ENCODE results near the gene MACROD2.
"Not testable (repeated sequence)": the region's sequence is repeated elsewhere in the genome, so short reads cannot be mapped to it uniquely, and the experiment has no call there.

Gene MACROD2

GRCh38 chr20:14915356-14915755 lies 920.0 kb downstream of the MACROD2 start:
- no peak for DNase-seq (ENCODE audit: low spot score)

- no peak for DNase-seq (ENCODE audit: low spot score)
Observed at GRCh38 chr20:14916360-14916920, 921.1 kb downstream of the MACROD2 start.

GRCh38 chr20:14918281-14918680 lies 923.0 kb downstream of the MACROD2 start:
- DNase-seq (ENCODE audit: low spot score): no peak

- DNase-seq (ENCODE audit: low spot score): no peak
Observed at GRCh38 chr20:14918976-14919375, 923.7 kb downstream of the MACROD2 start.

- peak; percentile 64 for DNase-seq (ENCODE audit: low spot score)
Observed at GRCh38 chr20:14919501-14920081, 924.3 kb downstream of the MACROD2 start.

GRCh38 chr20:14921513-14921912 lies 926.2 kb downstream of the MACROD2 start:
- DNase-seq (ENCODE audit: low spot score): no peak

- no peak for DNase-seq (ENCODE audit: low spot score)
Observed at GRCh38 chr20:14922503-14923267, 927.4 kb downstream of the MACROD2 start.

GRCh38 chr20:14924433-14924832 lies 929.1 kb downstream of the MACROD2 start:
- DNase-seq (ENCODE audit: low spot score): no peak

GRCh38 chr20:14925300-14925699 lies 930.0 kb downstream of the MACROD2 start:
- DNase-seq (ENCODE audit: low spot score): no peak

- not testable (repeated sequence) for DNase-seq (ENCODE audit: low spot score)
Observed at GRCh38 chr20:14926436-14926835, 931.1 kb downstream of the MACROD2 start.

- no peak for DNase-seq (ENCODE audit: low spot score)
Observed at GRCh38 chr20:14928083-14928482, 932.8 kb downstream of the MACROD2 start.

GRCh38 chr20:14929388-14929787 lies 934.1 kb downstream of the MACROD2 start:
- DNase-seq (ENCODE audit: low spot score): no peak

- DNase-seq (ENCODE audit: low spot score): no peak
Observed at GRCh38 chr20:14932040-14932439, 936.7 kb downstream of the MACROD2 start.

- DNase-seq (ENCODE audit: low spot score): no peak
Observed at GRCh38 chr20:14935285-14935684, 940.0 kb downstream of the MACROD2 start.

GRCh38 chr20:14937021-14937420 lies 941.7 kb downstream of the MACROD2 start:
- no peak for DNase-seq (ENCODE audit: low spot score)

- no peak for DNase-seq (ENCODE audit: low spot score)
Observed at GRCh38 chr20:14937846-14938245, 942.5 kb downstream of the MACROD2 start.

- DNase-seq (ENCODE audit: low spot score): no peak
Observed at GRCh38 chr20:14947536-14947935, 952.2 kb downstream of the MACROD2 start.

- DNase-seq (ENCODE audit: low spot score): no peak
Observed at GRCh38 chr20:14947946-14948345, 952.6 kb downstream of the MACROD2 start.

- DNase-seq (ENCODE audit: low spot score): no peak
Observed at GRCh38 chr20:14948416-14948815, 953.1 kb downstream of the MACROD2 start.

- no peak for DNase-seq (ENCODE audit: low spot score)
Observed at GRCh38 chr20:14950633-14951032, 955.3 kb downstream of the MACROD2 start.

- DNase-seq (ENCODE audit: low spot score): no peak
Observed at GRCh38 chr20:14951105-14951504, 955.8 kb downstream of the MACROD2 start.

GRCh38 chr20:14951707-14952418 lies 956.5 kb downstream of the MACROD2 start:
- no peak for DNase-seq (ENCODE audit: low spot score)

GRCh38 chr20:14953736-14954135 lies 958.4 kb downstream of the MACROD2 start:
- DNase-seq (ENCODE audit: low spot score): no peak
